HEK293 (cell line): ENCODE measurements around the gene B9D1.

ENCODE experiments used
- CTCF ChIA-PET: fragments of 350-600 bp; formaldehyde crosslinking; extraction: SDS; loops from one replicate; lab custom pipeline; 2021; ENCODE audit warnings: antibody characterized with exemption; lab: Yijun Ruan, JAX
- POLR2A ChIA-PET: fragments of 300-600 bp; formaldehyde crosslinking; extraction: SDS; loops from one replicate; lab custom pipeline; 2020; ENCODE audit warnings: antibody characterized with exemption, inconsistent platforms; lab: Yijun Ruan, JAX
- H3K27ac ChIP-seq: fragments of 200-500 bp; sonication (Bioruptor generic); 2 replicates; pipeline ENCODE4 v1.5.1; 2014; ENCODE audit warnings: low read depth, low read length, control low read depth, inconsistent platforms; ENCODE audit errors: extremely low read depth
- H3K36me3 ChIP-seq, 2 experiments: fragments of 200-500 bp in 1 of 2; sonication (Bioruptor generic) in 1 of 2; 1 replicate in 1 of 2; 2 replicates in 1 of 2; pipeline ENCODE4 v1.5.1; 2014 to 2017; ENCODE audit warnings: inconsistent platforms in 2 of 2, low read length in 2 of 2; ENCODE audit not compliant: control insufficient read depth in 2 of 2, insufficient read depth in 1 of 2
- H3K4me1 ChIP-seq: fragments of 200-500 bp; sonication (Bioruptor generic); 2 replicates; pipeline ENCODE4 v1.5.1; 2014; ENCODE audit warnings: mild to moderate bottlenecking, low read length, inconsistent platforms; ENCODE audit not compliant: control insufficient read depth, insufficient read depth
- H3K4me3 ChIP-seq: 2 replicates; pipeline ENCODE4 v1.5.1; 2011; ENCODE audit warnings: low read depth, mild to moderate bottlenecking, control low read depth, low read length, moderate library complexity
- H3K9me3 ChIP-seq: fragments of 200-500 bp; sonication (Bioruptor generic); 2 replicates; pipeline ENCODE4 v1.5.1; 2014; ENCODE audit warnings: low read depth, low read length, inconsistent platforms; ENCODE audit not compliant: control insufficient read depth, insufficient read depth
- MYNN ChIP-seq: fragments of 450-650 bp; formaldehyde crosslinking; IDR thresholded peaks from 2 replicates; pipeline ENCODE4 v1.5.1; 2016; ENCODE audit warnings: missing biosample characterization, missing genetic modification characterization, borderline replicate concordance
- OSR2 ChIP-seq: fragments of 450-650 bp; formaldehyde crosslinking; IDR thresholded peaks from 2 replicates; pipeline ENCODE4 v1.5.1; 2016; ENCODE audit warnings: missing biosample characterization, missing genetic modification characterization
- TRIM28 ChIP-seq: IDR thresholded peaks from 2 replicates; pipeline ENCODE4 v1.6.1; 2011; ENCODE audit warnings: low read length, control low read depth, borderline replicate concordance
- ZNF10 ChIP-seq: fragments of 450-650 bp; formaldehyde crosslinking; IDR thresholded peaks from 2 replicates; pipeline ENCODE4 v1.5.1; 2017; ENCODE audit warnings: missing biosample characterization, missing genetic modification characterization
- ZNF184 ChIP-seq: fragments of 450-650 bp; IDR thresholded peaks from 2 replicates; pipeline ENCODE4 v1.5.1; 2018; ENCODE audit warnings: missing biosample characterization, mild to moderate bottlenecking, missing genetic modification characterization
- ZNF19 ChIP-seq: fragments of 450-650 bp; formaldehyde crosslinking; IDR thresholded peaks from 2 replicates; pipeline ENCODE4; 2016; ENCODE audit warnings: missing biosample characterization, missing genetic modification characterization, low read depth
- ZNF211 ChIP-seq: fragments of 450-650 bp; formaldehyde crosslinking; IDR thresholded peaks from 2 replicates; pipeline ENCODE4 v1.5.1; 2016; ENCODE audit warnings: low read depth, missing biosample characterization, missing genetic modification characterization
- ZNF248 ChIP-seq: fragments of 450-650 bp; formaldehyde crosslinking; IDR thresholded peaks from 2 replicates; pipeline ENCODE4 v1.5.1; 2017; ENCODE audit warnings: missing biosample characterization, missing genetic modification characterization
- ZNF626 ChIP-seq: fragments of 450-650 bp; sonication (Bioruptor Pico); formaldehyde crosslinking; IDR thresholded peaks from 2 replicates; pipeline ENCODE4 v1.5.1; 2018; ENCODE audit warnings: missing biosample characterization, missing genetic modification characterization, inconsistent platforms
- ZNF639 ChIP-seq: fragments of 450-650 bp; formaldehyde crosslinking; IDR thresholded peaks from 2 replicates; pipeline ENCODE4 v1.5.1; 2016; ENCODE audit warnings: missing biosample characterization, missing genetic modification characterization
- ZNF664 ChIP-seq: fragments of 450-650 bp; formaldehyde crosslinking; IDR thresholded peaks from 2 replicates; pipeline ENCODE4 v1.5.1; 2016; ENCODE audit warnings: missing biosample characterization, missing genetic modification characterization
- ZNF843 ChIP-seq: fragments of 450-650 bp; formaldehyde crosslinking; IDR thresholded peaks from 2 replicates; pipeline ENCODE4 v1.5.1; 2016; ENCODE audit warnings: missing biosample characterization, missing genetic modification characterization
- ZSCAN23 ChIP-seq: fragments of 450-650 bp; formaldehyde crosslinking; IDR thresholded peaks from 2 replicates; pipeline ENCODE4 v1.5.1; 2016; ENCODE audit warnings: missing biosample characterization, missing genetic modification characterization
- ZSCAN30 ChIP-seq: fragments of 450-650 bp; IDR thresholded peaks from 2 replicates; pipeline ENCODE4 v1.5.1; 2018; ENCODE audit warnings: missing biosample characterization, mild to moderate bottlenecking, missing genetic modification characterization, moderate library complexity
- ZSCAN5A ChIP-seq: fragments of 450-650 bp; formaldehyde crosslinking; IDR thresholded peaks from 2 replicates; pipeline ENCODE4 v1.5.1; 2016; ENCODE audit warnings: missing biosample characterization, missing genetic modification characterization
- TF ChIP-seq, protein P1 (sequence below): fragments of 450-650 bp; formaldehyde crosslinking; IDR thresholded peaks from 2 replicates; pipeline ENCODE4 v1.5.1; 2016; ENCODE audit warnings: missing biosample characterization, missing genetic modification characterization
- TF ChIP-seq, protein P2 (sequence below): fragments of 450-650 bp; formaldehyde crosslinking; IDR thresholded peaks from 2 replicates; pipeline ENCODE4 v1.5.1; 2017; ENCODE audit warnings: missing biosample characterization, missing genetic modification characterization
- TF ChIP-seq, protein P3 (sequence below): fragments of 450-650 bp; formaldehyde crosslinking; IDR thresholded peaks from 2 replicates; pipeline ENCODE4 v1.5.1; 2016; ENCODE audit warnings: missing biosample characterization, missing genetic modification characterization, borderline replicate concordance
- TF ChIP-seq, protein P4 (sequence below): fragments of 450-650 bp; formaldehyde crosslinking; IDR thresholded peaks from 2 replicates; pipeline ENCODE4 v1.5.1; 2016; ENCODE audit warnings: missing biosample characterization, missing genetic modification characterization
- TF ChIP-seq, protein P5 (sequence below): fragments of 450-650 bp; formaldehyde crosslinking; IDR thresholded peaks from 2 replicates; pipeline ENCODE4 v1.5.1; 2016; ENCODE audit warnings: missing biosample characterization, missing genetic modification characterization

B9D1 gene

GRCh38 chr17:19295473-19296135, 66.9 kb downstream of the B9D1 start:
- H3K9me3 ChIP-seq, result no peaks in the 10 kb centered on the region
- TF ChIP-seq ZNF10 (tag by site-specific recombination) (peak; percentile 86), TRIM28 (no peak), ZSCAN23 (tag by site-specific recombination) (no peak), MYNN (tag by site-specific recombination) (no peak), ZSCAN5A (tag by site-specific recombination) (no peak), ZNF19 (no peak), ZNF184 (tag by site-specific recombination) (no peak)
- TF ChIP-seq, protein P1, sequence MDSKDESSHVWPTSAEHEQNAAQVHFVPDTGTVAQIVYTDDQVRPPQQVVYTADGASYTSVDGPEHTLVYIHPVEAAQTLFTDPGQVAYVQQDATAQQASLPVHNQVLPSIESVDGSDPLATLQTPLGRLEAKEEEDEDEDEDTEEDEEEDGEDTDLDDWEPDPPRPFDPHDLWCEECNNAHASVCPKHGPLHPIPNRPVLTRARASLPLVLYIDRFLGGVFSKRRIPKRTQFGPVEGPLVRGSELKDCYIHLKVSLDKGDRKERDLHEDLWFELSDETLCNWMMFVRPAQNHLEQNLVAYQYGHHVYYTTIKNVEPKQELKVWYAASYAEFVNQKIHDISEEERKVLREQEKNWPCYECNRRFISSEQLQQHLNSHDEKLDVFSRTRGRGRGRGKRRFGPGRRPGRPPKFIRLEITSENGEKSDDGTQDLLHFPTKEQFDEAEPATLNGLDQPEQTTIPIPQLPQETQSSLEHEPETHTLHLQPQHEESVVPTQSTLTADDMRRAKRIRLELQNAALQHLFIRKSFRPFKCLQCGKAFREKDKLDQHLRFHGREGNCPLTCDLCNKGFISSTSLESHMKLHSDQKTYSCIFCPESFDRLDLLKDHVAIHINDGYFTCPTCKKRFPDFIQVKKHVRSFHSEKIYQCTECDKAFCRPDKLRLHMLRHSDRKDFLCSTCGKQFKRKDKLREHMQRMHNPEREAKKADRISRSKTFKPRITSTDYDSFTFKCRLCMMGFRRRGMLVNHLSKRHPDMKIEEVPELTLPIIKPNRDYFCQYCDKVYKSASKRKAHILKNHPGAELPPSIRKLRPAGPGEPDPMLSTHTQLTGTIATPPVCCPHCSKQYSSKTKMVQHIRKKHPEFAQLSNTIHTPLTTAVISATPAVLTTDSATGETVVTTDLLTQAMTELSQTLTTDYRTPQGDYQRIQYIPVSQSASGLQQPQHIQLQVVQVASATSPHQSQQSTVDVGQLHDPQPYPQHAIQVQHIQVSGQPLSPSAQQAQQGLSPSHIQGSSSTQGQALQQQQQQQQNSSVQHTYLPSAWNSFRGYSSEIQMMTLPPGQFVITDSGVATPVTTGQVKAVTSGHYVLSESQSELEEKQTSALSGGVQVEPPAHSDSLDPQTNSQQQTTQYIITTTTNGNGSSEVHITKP, result no peak
- H3K4me3 ChIP-seq, result no peak overlapping the region
- ChIA-PET POLR2A (no interaction called here), CTCF (no interaction called here)
- no peak overlapping the region for H3K27ac ChIP-seq
- H3K4me1 ChIP-seq, result peaks cover 11% of the 10 kb centered on the region
- H3K36me3 ChIP-seq, result no peaks in the 10 kb centered on the region

DNA sequence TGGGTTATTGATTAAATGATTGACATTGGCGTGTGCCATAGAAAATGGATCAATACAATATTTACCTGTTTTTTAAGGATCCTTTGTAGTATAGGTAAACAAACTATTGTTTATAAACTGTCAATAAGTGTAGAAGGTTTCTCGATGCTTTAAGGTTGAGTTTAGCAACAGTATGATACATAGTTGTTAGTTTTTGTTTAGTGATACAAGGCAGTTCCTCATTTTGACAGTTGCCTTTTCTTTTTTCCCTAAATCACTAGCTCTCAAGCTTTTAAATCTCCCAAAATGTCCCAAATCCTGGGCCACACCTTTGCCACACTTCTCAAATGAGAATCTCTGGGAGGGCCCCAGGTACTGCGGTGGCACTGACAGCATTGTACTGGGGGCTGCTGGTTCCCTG, 68.1 kb downstream of the B9D1 start:
- CTCF ChIA-PET, result interaction anchor here (1.2 kb wide), 1 partner anchor 219 kb away, joined by 3 read pairs; no protein-coding TSS in a partner anchor
- POLR2A ChIA-PET, result no interaction called here
- H3K27ac ChIP-seq, result no peak overlapping the region
- H3K9me3 ChIP-seq, result no peaks in the 10 kb centered on the region
- TF ChIP-seq, protein P2, sequence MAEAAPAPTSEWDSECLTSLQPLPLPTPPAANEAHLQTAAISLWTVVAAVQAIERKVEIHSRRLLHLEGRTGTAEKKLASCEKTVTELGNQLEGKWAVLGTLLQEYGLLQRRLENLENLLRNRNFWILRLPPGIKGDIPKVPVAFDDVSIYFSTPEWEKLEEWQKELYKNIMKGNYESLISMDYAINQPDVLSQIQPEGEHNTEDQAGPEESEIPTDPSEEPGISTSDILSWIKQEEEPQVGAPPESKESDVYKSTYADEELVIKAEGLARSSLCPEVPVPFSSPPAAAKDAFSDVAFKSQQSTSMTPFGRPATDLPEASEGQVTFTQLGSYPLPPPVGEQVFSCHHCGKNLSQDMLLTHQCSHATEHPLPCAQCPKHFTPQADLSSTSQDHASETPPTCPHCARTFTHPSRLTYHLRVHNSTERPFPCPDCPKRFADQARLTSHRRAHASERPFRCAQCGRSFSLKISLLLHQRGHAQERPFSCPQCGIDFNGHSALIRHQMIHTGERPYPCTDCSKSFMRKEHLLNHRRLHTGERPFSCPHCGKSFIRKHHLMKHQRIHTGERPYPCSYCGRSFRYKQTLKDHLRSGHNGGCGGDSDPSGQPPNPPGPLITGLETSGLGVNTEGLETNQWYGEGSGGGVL (tag by site-specific recombination), result no peak
- no peak for TF ChIP-seq ZNF211 (tag by site-specific recombination)
- TF ChIP-seq ZNF626 (tag by site-specific recombination), result no peak
- TF ChIP-seq, protein P3, sequence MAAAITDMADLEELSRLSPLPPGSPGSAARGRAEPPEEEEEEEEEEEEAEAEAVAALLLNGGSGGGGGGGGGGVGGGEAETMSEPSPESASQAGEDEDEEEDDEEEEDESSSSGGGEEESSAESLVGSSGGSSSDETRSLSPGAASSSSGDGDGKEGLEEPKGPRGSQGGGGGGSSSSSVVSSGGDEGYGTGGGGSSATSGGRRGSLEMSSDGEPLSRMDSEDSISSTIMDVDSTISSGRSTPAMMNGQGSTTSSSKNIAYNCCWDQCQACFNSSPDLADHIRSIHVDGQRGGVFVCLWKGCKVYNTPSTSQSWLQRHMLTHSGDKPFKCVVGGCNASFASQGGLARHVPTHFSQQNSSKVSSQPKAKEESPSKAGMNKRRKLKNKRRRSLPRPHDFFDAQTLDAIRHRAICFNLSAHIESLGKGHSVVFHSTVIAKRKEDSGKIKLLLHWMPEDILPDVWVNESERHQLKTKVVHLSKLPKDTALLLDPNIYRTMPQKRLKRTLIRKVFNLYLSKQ (tag by site-specific recombination), result no peak
- no peak for TF ChIP-seq ZSCAN30
- no peak for TF ChIP-seq ZNF664 (tag by site-specific recombination)
- TF ChIP-seq, protein P4, sequence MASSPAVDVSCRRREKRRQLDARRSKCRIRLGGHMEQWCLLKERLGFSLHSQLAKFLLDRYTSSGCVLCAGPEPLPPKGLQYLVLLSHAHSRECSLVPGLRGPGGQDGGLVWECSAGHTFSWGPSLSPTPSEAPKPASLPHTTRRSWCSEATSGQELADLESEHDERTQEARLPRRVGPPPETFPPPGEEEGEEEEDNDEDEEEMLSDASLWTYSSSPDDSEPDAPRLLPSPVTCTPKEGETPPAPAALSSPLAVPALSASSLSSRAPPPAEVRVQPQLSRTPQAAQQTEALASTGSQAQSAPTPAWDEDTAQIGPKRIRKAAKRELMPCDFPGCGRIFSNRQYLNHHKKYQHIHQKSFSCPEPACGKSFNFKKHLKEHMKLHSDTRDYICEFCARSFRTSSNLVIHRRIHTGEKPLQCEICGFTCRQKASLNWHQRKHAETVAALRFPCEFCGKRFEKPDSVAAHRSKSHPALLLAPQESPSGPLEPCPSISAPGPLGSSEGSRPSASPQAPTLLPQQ, result no peak
- no peak for TF ChIP-seq ZNF639
- no peak for TF ChIP-seq ZNF248 (tag by site-specific recombination)
- TF ChIP-seq OSR2, result no peak
- no peak for TF ChIP-seq ZNF843 (tag by site-specific recombination)
- TF ChIP-seq, protein P5, sequence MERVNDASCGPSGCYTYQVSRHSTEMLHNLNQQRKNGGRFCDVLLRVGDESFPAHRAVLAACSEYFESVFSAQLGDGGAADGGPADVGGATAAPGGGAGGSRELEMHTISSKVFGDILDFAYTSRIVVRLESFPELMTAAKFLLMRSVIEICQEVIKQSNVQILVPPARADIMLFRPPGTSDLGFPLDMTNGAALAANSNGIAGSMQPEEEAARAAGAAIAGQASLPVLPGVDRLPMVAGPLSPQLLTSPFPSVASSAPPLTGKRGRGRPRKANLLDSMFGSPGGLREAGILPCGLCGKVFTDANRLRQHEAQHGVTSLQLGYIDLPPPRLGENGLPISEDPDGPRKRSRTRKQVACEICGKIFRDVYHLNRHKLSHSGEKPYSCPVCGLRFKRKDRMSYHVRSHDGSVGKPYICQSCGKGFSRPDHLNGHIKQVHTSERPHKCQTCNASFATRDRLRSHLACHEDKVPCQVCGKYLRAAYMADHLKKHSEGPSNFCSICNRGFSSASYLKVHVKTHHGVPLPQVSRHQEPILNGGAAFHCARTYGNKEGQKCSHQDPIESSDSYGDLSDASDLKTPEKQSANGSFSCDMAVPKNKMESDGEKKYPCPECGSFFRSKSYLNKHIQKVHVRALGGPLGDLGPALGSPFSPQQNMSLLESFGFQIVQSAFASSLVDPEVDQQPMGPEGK (tag by site-specific recombination), result no peak
- H3K36me3 ChIP-seq, result no peaks in the 10 kb centered on the region
- H3K4me1 ChIP-seq, result peaks cover 11% of the 10 kb centered on the region
- H3K4me3 ChIP-seq, result no peak overlapping the region
